Measurements from ENCODE around the gene GNB1L.

The GNB1L gene

DNA sequence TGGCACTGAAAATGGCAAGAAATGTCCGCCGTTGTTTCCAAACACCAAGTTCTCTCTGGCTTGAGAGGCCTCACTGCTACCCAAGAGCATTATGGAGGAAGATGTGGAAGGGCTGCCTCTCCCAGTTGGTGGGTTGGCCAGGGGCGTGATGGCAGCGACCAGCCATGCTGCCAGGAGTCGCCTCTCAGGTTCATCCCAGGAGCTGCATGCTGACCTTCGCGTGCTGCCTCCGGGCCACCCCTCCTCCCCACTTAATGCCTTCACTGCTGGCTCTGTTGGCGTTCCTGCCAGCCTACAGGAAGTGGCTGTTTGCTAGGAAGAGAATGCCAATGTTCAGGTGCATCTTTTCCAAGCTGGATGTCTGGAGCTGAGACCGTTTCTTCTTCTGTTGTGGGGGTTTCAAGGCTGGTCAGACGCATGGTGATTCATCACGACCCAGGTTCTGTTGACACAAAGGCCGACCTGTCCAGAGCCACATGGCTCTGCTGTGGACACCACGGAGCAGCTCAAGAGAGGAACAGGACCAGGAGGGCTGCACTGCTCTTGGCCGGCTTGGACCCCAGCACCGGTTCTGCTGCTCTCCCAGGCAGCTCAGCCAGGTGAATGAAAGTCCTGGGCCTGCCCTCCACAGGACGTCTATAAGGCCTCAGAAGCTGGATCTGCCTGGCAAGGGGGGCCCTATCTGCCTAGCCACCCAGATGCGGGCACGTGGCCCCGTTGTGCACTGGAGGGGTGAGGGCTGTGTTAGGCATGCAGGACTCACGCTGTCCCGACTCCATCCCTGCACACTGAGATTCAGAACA is 69.0 kb downstream of the GNB1L start:
- Histone ChIP-seq H3K4me3 (ENCODE audit: low read depth in 1 of 2, low read length in 1 of 2) (no peak overlapping the region), H3K27ac (no peak overlapping the region), H3K36me3 (no peaks in the 10 kb centered on the region), H3K9me3 (no peaks in the 10 kb centered on the region), H3K4me1 (ENCODE audit: control insufficient read depth in 1 of 2, insufficient read depth in 1 of 2, low read depth in 1 of 2, low read length in 1 of 2) (no peaks in the 10 kb centered on the region), H3K27me3 (peaks cover 8% of the 10 kb centered on the region)
- TF ChIP-seq, protein P1, sequence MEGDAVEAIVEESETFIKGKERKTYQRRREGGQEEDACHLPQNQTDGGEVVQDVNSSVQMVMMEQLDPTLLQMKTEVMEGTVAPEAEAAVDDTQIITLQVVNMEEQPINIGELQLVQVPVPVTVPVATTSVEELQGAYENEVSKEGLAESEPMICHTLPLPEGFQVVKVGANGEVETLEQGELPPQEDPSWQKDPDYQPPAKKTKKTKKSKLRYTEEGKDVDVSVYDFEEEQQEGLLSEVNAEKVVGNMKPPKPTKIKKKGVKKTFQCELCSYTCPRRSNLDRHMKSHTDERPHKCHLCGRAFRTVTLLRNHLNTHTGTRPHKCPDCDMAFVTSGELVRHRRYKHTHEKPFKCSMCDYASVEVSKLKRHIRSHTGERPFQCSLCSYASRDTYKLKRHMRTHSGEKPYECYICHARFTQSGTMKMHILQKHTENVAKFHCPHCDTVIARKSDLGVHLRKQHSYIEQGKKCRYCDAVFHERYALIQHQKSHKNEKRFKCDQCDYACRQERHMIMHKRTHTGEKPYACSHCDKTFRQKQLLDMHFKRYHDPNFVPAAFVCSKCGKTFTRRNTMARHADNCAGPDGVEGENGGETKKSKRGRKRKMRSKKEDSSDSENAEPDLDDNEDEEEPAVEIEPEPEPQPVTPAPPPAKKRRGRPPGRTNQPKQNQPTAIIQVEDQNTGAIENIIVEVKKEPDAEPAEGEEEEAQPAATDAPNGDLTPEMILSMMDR (IDR thresholded peaks at IDR 0.05), result no peak

DNA sequence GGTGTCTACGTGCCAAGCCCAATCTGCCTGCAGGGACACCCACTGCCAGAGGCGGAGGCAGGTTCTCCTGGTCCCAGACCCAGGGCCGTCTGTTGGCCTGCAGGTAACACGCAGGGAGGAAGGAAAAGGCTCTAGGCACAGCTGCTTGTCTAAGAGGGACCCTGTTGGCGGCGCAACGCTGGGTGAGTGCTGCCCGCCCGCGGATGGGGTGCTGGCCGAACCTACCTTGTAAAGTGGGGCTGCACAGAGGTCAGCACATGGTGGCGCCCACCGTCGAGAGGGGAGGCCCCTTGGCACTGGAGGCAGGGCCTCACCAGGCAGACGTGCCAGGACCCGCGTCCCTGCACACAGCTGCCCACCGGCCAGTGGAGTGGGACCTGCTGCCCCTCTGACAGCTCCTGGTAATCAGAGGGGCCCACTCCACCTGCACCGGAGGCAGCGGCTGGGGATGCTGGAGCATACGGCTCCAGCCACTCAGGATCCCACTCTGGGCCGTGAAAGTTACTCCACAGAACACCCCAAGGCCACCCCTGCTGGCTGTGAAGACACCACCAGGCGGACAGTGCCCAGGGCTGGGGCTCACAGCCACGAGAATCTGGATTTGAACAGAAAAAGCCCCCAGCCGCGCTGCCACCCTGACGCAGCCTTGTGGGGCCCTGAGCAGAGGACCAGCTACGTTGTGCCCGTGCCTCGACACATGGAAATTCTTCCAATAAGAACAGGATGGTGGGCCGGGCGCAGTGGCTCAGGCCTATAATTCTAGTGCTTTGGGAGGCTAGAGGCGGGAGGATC is 70.1 kb downstream of the GNB1L start:
- Histone ChIP-seq H3K4me3 (ENCODE audit: low read depth in 1 of 2, low read length in 1 of 2) (no peak overlapping the region), H3K4me1 (ENCODE audit: control insufficient read depth in 1 of 2, insufficient read depth in 1 of 2, low read depth in 1 of 2, low read length in 1 of 2) (no peaks in the 10 kb centered on the region), H3K27me3 (peaks cover 17% of the 10 kb centered on the region), H3K9me3 (no peaks in the 10 kb centered on the region), H3K36me3 (no peaks in the 10 kb centered on the region), H3K27ac (no peak overlapping the region)
- TF ChIP-seq, protein P1 (IDR thresholded peaks at IDR 0.05), result no peak

DNA sequence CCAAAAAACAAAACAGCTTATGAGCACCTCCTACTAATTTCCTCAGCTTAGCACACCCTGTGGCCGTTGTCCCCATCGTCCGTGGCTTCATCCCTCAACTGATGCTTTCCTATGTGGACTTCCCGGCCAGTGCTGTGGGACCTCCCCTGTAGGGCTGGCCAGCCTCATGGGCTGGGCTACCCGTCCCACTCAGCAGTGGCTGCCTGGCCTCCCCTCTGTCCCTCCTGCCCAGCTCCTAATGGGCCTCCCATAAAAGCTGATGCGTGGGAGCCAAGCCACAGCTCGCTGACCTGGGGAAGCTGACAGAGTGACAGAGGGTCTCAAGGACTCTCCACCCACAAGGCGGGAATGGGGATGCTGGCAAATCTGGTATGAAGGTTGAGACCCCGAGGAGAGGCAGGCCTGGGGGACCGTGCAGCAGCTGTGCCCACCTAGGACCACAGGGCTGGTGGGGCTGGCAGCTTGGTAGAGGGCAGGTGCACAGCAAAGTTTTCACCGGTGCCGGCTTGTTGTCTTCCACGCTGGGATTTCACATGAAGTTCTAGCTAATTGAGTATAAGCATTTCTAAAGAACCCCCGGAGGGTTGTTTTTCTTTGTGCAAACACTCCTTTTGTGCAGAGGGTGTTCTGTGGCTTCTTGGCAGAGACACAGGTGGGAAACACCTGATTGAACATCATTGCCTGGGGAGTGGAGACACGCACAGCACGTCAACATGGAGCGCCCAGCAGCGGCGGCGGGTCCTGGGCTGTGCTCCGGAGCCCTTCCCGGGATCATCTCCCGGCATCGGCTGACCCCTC is 70.9 kb downstream of the GNB1L start:
- TF ChIP-seq, protein P1 (IDR thresholded peaks at IDR 0.05), result no peak
- H3K4me3 ChIP-seq (ENCODE audit: low read depth in 1 of 2, low read length in 1 of 2), result no peak overlapping the region
- H3K4me1 ChIP-seq (ENCODE audit: control insufficient read depth in 1 of 2, insufficient read depth in 1 of 2, low read depth in 1 of 2, low read length in 1 of 2), result no peaks in the 10 kb centered on the region
- no peaks in the 10 kb centered on the region for H3K9me3 ChIP-seq
- H3K27ac ChIP-seq, result no peak overlapping the region
- no peaks in the 10 kb centered on the region for H3K36me3 ChIP-seq
- peaks cover 24% of the 10 kb centered on the region for H3K27me3 ChIP-seq

DNA sequence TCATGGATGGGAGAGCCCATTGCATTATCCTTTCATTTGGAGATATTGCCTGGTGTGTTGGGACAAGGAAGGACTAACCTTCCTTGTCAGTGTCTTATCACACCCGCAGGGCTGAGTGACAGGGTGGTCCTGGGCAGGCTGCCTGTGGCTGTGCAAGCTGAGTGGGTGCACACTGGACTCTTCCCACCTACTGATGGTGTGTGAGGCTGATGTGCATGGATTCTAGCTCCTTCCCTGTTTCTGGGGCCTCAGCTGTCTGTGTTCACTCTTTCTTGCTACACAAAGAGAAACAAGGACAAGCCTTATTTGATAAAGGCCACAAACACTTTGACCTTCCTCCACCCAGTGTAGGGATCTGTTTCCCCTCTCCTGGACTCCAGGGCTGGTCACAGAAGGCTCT is 72.1 kb downstream of the GNB1L start:
- Histone ChIP-seq H3K4me1 (ENCODE audit: control insufficient read depth in 1 of 2, insufficient read depth in 1 of 2, low read depth in 1 of 2, low read length in 1 of 2) (no peaks in the 10 kb centered on the region), H3K4me3 (ENCODE audit: low read depth in 1 of 2, low read length in 1 of 2) (no peak overlapping the region), H3K27me3 (peaks cover 32% of the 10 kb centered on the region), H3K36me3 (no peaks in the 10 kb centered on the region), H3K27ac (no peak overlapping the region), H3K9me3 (no peaks in the 10 kb centered on the region)
- TF ChIP-seq, protein P1 (IDR thresholded peaks at IDR 0.05), result no peak

DNA sequence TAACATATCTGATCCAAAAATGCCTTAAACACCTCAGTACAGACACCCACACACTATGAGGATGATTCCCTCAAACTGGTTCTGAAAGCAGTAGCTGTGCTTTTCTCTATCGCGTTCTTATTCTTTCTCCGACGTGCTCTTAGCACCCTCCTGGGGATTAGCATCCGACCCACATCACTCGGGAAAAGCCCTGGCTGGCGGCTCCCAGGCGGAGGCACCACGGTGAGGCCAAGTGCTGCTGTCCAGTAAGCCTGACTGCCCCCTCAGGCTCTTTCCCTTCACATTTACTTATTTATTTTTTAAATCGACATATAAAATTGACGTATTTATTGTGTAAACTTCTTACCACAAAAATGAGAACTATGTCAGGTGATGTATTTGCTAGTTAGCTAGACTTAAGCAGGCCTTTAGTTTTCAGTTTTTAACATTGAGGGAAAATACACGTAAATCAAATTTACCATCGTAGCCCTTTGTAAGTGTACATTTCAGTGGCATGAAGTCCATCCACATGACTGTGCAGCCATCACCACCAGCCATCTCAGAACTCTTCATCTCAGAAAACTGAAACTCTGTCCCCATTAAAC is 74.9 kb downstream of the GNB1L start:
- no peaks in the 10 kb centered on the region for H3K4me1 ChIP-seq (ENCODE audit: control insufficient read depth in 1 of 2, insufficient read depth in 1 of 2, low read depth in 1 of 2, low read length in 1 of 2)
- H3K9me3 ChIP-seq, result no peaks in the 10 kb centered on the region
- H3K27ac ChIP-seq, result no peak overlapping the region
- peaks cover 52% of the 10 kb centered on the region for H3K27me3 ChIP-seq
- no peak overlapping the region for H3K4me3 ChIP-seq (ENCODE audit: low read depth in 1 of 2, low read length in 1 of 2)
- TF ChIP-seq, protein P1 (IDR thresholded peaks at IDR 0.05), result no peak
- H3K36me3 ChIP-seq, result no peaks in the 10 kb centered on the region
